CD14-positive monocyte (primary cell): ENCODE data around the gene PKM. TPM values are rescaled to one million over a fixed set of nuclear protein-coding genes. Genes with fewer than 3 reads are reported as not detected.
A peak's percentile ranks its signal among the peaks of the same experiment; 100 is the strongest.

Experiments
- DNase-seq, 3 donors: peaks; one replicate each; pipeline ENCODE4 v3.0.0-alpha.2; 2011 to 2022
- H2AFZ ChIP-seq: 2 replicates; pipeline ENCODE4 v1.6.0; 2012; ENCODE audit warnings: mild to moderate bottlenecking, low read depth, low read length, inconsistent platforms; ENCODE audit not compliant: insufficient read depth, poor library complexity, severe bottlenecking
- H3K27ac ChIP-seq, 2 donors: 1 replicate in 1 of 2; 2 replicates in 1 of 2; pipeline ENCODE4 v1.5.1; 2012 to 2013; ENCODE audit warnings: low read length in 2 of 2, control low read depth in 1 of 2, inconsistent platforms in 1 of 2, low read depth in 1 of 2, mild to moderate bottlenecking in 1 of 2
- H3K27me3 ChIP-seq, 2 donors: one replicate each; pipeline versions ENCODE4 v1.6.0 to v1.6.1; 2011 to 2013; ENCODE audit warnings: low read length in 2 of 2; ENCODE audit not compliant: control insufficient read depth in 2 of 2, insufficient read depth in 2 of 2
- H3K36me3 ChIP-seq, 2 donors: replicated peaks in 1 of 2; 1 replicate in 1 of 2; 2 replicates in 1 of 2; pipeline versions ENCODE4 v1.5.1 to v1.6.1; 2012 to 2013; ENCODE audit warnings: low read length in 2 of 2, control low read depth in 1 of 2, inconsistent platforms in 1 of 2, mild to moderate bottlenecking in 1 of 2; ENCODE audit not compliant: insufficient read depth in 2 of 2, control insufficient read depth in 1 of 2
- H3K4me1 ChIP-seq, 2 donors: 1 replicate in 1 of 2; 2 replicates in 1 of 2; pipeline versions ENCODE4 v1.5.1 to v1.6.1; 2012 to 2013; ENCODE audit warnings: low read length in 2 of 2, control low read depth in 1 of 2, inconsistent platforms in 1 of 2, mild to moderate bottlenecking in 1 of 2, moderate library complexity in 1 of 2; ENCODE audit not compliant: insufficient read depth in 2 of 2, control insufficient read depth in 1 of 2
- H3K4me2 ChIP-seq: replicated peaks from 2 replicates; pipeline ENCODE3; 2012; ENCODE audit warnings: low read length, moderate library complexity, mild to moderate bottlenecking; ENCODE audit not compliant: poor library complexity, severe bottlenecking; ENCODE audit errors: extremely low read depth
- H3K4me3 ChIP-seq, 3 experiments: fragments of 200-600 bp in 1 of 3; sonication (generic) in 1 of 3; replicated peaks in 1 of 3; 1 replicate in 2 of 3; 2 replicates in 1 of 3; pipeline ENCODE4 v1.5.1; 2011 to 2013; ENCODE audit warnings: low read length in 3 of 3, mild to moderate bottlenecking in 3 of 3, control low read depth in 2 of 3, low read depth in 2 of 3, inconsistent platforms in 1 of 3, moderate library complexity in 1 of 3
- H3K79me2 ChIP-seq: 2 replicates; pipeline ENCODE4 v1.6.0; 2012; ENCODE audit warnings: mild to moderate bottlenecking, control low read depth, inconsistent platforms, low read length, moderate library complexity; ENCODE audit not compliant: insufficient read depth
- H3K9ac ChIP-seq: 2 replicates; pipeline ENCODE4 v1.6.0; 2017; ENCODE audit warnings: low read length, mild to moderate bottlenecking; ENCODE audit not compliant: insufficient read depth, poor library complexity, severe bottlenecking
- H3K9me3 ChIP-seq, 2 donors: replicated peaks in 1 of 2; 1 replicate in 1 of 2; 2 replicates in 1 of 2; pipeline versions ENCODE4 v1.5.1 to v1.6.1; 2012 to 2013; ENCODE audit warnings: low read length in 2 of 2, control low read depth in 1 of 2; ENCODE audit not compliant: control insufficient read depth in 1 of 2, insufficient read depth in 1 of 2
- H4K20me1 ChIP-seq: 2 replicates; pipeline ENCODE4 v1.6.0; 2012; ENCODE audit warnings: mild to moderate bottlenecking, low read length, control low read depth, moderate library complexity; ENCODE audit not compliant: insufficient read depth
- H3K27ac Mint-ChIP-seq, 7 donors: one replicate each; pipeline ENCODE4 v1.8.0; 2020; ENCODE audit warnings: mild to moderate bottlenecking in 7 of 7, mixed read lengths in 7 of 7, moderate library complexity in 6 of 7, inconsistent platforms in 2 of 7
- H3K27me3 Mint-ChIP-seq, 3 donors: one replicate each; pipeline ENCODE4 v1.8.0; 2021 to 2022; ENCODE audit warnings: low read depth in 3 of 3, mild to moderate bottlenecking in 3 of 3, mixed read lengths in 3 of 3, moderate library complexity in 3 of 3, inconsistent platforms in 1 of 3
- H3K36me3 Mint-ChIP-seq, 2 donors: one replicate each; pipeline ENCODE4 v1.8.0; 2020; ENCODE audit warnings: mixed read lengths in 2 of 2, inconsistent platforms in 1 of 2, mild to moderate bottlenecking in 1 of 2
- H3K4me1 Mint-ChIP-seq: one replicate; pipeline ENCODE4 v1.8.0; 2020; ENCODE audit warnings: mild to moderate bottlenecking, mixed read lengths
- H3K4me3 Mint-ChIP-seq, 2 donors: one replicate each; pipeline ENCODE4 v1.8.0; 2020; ENCODE audit warnings: mild to moderate bottlenecking in 2 of 2, mixed read lengths in 2 of 2, moderate library complexity in 1 of 2
- H3K9me3 Mint-ChIP-seq, 7 donors: one replicate each; pipeline ENCODE4 v1.8.0; 2020 to 2022; ENCODE audit warnings: mixed read lengths in 7 of 7, mild to moderate bottlenecking in 6 of 7, moderate library complexity in 6 of 7, inconsistent platforms in 2 of 7
- CTCF ChIP-seq: fragments of 200-600 bp; IDR thresholded peaks from one replicate; pipeline ENCODE4 v1.8.0; 2022; ENCODE audit warnings: antibody characterized with exemption, mild to moderate bottlenecking
- WGBS: methylation state at CpG from one replicate; pipeline ENCODE4 v1.1.5; 2013; ENCODE audit warnings: missing lambda C conversion rate; ENCODE audit not compliant: insufficient coverage; 5-methylcytosine and 5-hydroxymethylcytosine counted together
- intact Hi-C, 2 donors: fragments of 100-400 bp; cut with micrococcal nuclease; formaldehyde crosslinking; loops; one replicate each; pipeline versions ENCODE4 v1.15.0 to v1.15.1; 2023
- polyA plus RNA-seq, 3 donors: library from polyadenylated mRNA; depleted of rRNA in 1 of 3; unstranded in 2 of 3; stranded (reverse) in 1 of 3; fragments of 300-500 nt in 2 of 3; fragments of >200 nt in 1 of 3; fragmentation: Illumina TruSeq in 2 of 3; gene quantifications; 1 replicate in 2 of 3; 2 replicates in 1 of 3; pipeline ENCODE4 v1.2.3, GENCODE V29; 2012 to 2021

The PKM gene
- polyA plus RNA-seq, 3 donors = 544 to 999 (median 986) TPM

GRCh38 chr15:72248514-72248913, 17.5 kb upstream of the PKM start:
- Histone ChIP-seq H3K27me3 (no peaks in the 10 kb centered on the region), H3K4me3 (no peak overlapping the region), H3K36me3 (peaks cover 56 to 76% of the 10 kb centered on the region in 2 donors), H3K79me2 (no peaks in the 10 kb centered on the region), H3K4me2 (no peak overlapping the region), H3K4me1 (peaks cover 9 to 13% of the 10 kb centered on the region in 2 donors), H4K20me1 (no peaks in the 10 kb centered on the region), H3K9ac (no peak overlapping the region), H3K27ac (peak overlapping the region in 1 of 2 donors; percentile 38), H3K9me3 (no peaks in the 10 kb centered on the region), H2AFZ (no peak overlapping the region)
- no CpG with 5 or more reads among the region's 1 CpG for WGBS
- Mint-ChIP-seq H3K36me3 (peaks cover 66 to 80% of the 10 kb centered on the region in 2 donors), H3K27me3 (peaks cover 0 to 3% (median 0%) of the 10 kb centered on the region in 3 donors), H3K9me3 (no peaks in the 10 kb centered on the region), H3K27ac (peak overlapping the region in 1 of 7 donors; percentile 28), H3K4me3 (no peak overlapping the region), H3K4me1 (peaks cover 11% of the 10 kb centered on the region)
- no peak for TF ChIP-seq CTCF
- DNase-seq = no peak
- intact Hi-C loops = no loop called here

- Histone ChIP-seq H3K9me3 (no peaks in the 10 kb centered on the region), H3K27ac (no peak overlapping the region), H3K4me1 (peaks cover 3 to 9% of the 10 kb centered on the region in 2 donors), H3K9ac (no peak overlapping the region), H2AFZ (no peak overlapping the region), H4K20me1 (no peaks in the 10 kb centered on the region), H3K27me3 (no peaks in the 10 kb centered on the region), H3K79me2 (peaks cover 5% of the 10 kb centered on the region), H3K4me3 (no peak overlapping the region), H3K36me3 (peaks cover 44 to 57% of the 10 kb centered on the region in 2 donors), H3K4me2 (no peak overlapping the region)
- Mint-ChIP-seq H3K27me3 (no peaks in the 10 kb centered on the region), H3K9me3 (no peaks in the 10 kb centered on the region), H3K4me3 (no peak overlapping the region), H3K27ac (peak overlapping the region in 2 of 7 donors; percentile 60 to 64), H3K36me3 (peaks cover 56 to 68% of the 10 kb centered on the region in 2 donors), H3K4me1 (peaks cover 3% of the 10 kb centered on the region)
- WGBS = 100% methylated on average over 1 of the region's 2 CpGs
- DNase-seq = no peak
- intact Hi-C loops = no loop called here
- TF ChIP-seq CTCF = no peak
Observed at GRCh38 chr15:72242775-72243370, 11.9 kb upstream of the PKM start.
